ENCODE measurements around the gene ZNF575. TPM values are rescaled to one million over a fixed set of nuclear protein-coding genes. Genes with fewer than 3 reads are reported as not detected.

Gene ZNF575
- total RNA-seq, 6 experiments from 2014 or later: 0.89 to 0.99 (median 0.95) TPM; not detected in 1

DNA sequence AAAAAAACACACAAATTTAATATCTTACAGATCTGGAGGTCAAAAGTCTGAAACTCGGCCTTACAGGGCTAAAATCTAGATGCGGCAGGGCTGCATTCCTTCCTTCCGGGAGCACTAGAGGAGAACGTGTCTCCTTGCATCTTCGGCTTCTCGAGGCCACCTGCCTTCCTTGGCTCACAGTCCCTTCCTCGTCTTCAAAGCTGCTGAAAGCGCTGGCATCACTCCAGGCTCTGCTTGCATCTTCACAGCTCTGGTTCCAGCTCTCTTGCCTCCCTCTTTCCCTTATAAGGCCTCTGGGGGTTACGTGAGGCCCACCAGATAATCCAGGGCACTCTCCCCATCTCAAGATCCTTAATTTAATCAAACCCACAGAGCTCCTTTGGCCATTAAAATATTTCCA lies 31.8 kb downstream of the ZNF575 start:
- TF ChIP-seq, protein P1, sequence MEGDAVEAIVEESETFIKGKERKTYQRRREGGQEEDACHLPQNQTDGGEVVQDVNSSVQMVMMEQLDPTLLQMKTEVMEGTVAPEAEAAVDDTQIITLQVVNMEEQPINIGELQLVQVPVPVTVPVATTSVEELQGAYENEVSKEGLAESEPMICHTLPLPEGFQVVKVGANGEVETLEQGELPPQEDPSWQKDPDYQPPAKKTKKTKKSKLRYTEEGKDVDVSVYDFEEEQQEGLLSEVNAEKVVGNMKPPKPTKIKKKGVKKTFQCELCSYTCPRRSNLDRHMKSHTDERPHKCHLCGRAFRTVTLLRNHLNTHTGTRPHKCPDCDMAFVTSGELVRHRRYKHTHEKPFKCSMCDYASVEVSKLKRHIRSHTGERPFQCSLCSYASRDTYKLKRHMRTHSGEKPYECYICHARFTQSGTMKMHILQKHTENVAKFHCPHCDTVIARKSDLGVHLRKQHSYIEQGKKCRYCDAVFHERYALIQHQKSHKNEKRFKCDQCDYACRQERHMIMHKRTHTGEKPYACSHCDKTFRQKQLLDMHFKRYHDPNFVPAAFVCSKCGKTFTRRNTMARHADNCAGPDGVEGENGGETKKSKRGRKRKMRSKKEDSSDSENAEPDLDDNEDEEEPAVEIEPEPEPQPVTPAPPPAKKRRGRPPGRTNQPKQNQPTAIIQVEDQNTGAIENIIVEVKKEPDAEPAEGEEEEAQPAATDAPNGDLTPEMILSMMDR (IDR thresholded peaks at IDR 0.05): no peak
- DNase-seq (no peak), ATAC-seq (no peak)
- intact Hi-C loops (cut with DNase I): no loop called here
- Histone ChIP-seq H3K36me3 (no peaks in the 10 kb centered on the region), H3K4me3 (no peak overlapping the region), H3K9me3 (no peaks in the 10 kb centered on the region), H3K4me1 (no peaks in the 10 kb centered on the region), H3K27me3 (no peaks in the 10 kb centered on the region), H3K27ac (no peak overlapping the region)
- WGBS (ENCODE audit: insufficient coverage, low coverage, low lambda C conversion rate, missing lambda C conversion rate): 71% methylated on average over 6 of the region's 9 CpGs

DNA sequence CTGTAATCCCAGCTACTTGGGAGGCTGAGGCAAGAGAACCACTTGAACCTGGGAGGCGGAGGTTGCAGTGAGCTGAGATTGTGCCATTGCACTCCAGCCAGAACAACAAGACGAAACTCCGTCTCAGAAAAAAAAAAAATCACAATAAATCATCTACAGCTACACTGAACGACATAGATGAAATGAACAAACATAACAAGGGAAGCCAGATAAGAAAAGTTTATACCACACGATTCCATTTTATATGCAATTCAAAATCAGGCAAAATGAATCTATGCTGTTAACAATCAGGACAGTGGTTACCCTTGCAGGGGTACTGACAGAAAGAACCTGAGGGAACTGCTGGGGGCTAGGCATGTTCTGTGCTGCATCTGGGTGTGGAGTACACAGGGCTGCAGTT lies 36.7 kb downstream of the ZNF575 start:
- no peak for TF ChIP-seq POLR2A (IDR thresholded peaks at IDR 0.05)
- TF ChIP-seq, protein P1 (IDR thresholded peaks at IDR 0.05): no peak
- DNase-seq (no peak), ATAC-seq (no peak)
- no peaks in the 10 kb centered on the region for H3K9me3 ChIP-seq
- H3K27ac ChIP-seq: no peak overlapping the region
- 88% methylated on average over 5 of the region's 5 CpGs for WGBS (ENCODE audit: insufficient coverage, low coverage, low lambda C conversion rate, missing lambda C conversion rate)
- intact Hi-C loops (cut with DNase I): no loop called here
- H3K4me1 ChIP-seq: peaks cover 0 to 3% (median under 1%) of the 10 kb centered on the region in 4 donors
- H3K4me3 ChIP-seq: no peak overlapping the region
- no peaks in the 10 kb centered on the region for H3K27me3 ChIP-seq
- no peaks in the 10 kb centered on the region for H3K36me3 ChIP-seq

DNA sequence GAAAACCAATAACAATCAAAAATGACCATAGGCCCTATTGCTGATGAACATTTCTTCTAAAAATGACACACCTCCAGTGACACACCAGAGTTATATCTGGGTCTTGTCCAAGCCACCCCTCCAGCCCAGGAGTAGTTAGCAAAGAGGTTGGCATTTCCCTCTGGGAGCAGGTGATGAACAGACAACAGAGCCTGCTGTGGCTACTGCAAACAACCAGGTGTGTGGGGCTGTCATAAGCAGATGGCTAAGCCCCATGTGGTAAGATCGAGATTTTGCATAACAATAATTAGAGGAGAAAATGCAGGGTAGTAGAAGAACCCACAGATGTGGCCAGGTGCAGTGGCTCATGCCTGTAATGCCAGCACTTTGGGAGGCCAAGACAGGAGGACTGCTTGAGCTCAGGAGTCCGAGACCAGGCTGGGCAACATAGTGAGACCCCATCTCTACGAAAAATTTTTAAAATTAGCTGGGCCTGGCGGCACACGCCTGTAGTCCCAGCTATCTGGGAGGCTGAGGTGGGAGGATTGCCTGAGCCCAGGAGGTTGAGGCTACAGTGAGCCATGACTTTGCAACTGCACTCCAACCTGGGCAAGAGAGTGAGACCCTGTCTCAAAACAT lies 37.3 kb downstream of the ZNF575 start:
- 50% methylated on average over 2 of the region's 5 CpGs for WGBS (ENCODE audit: insufficient coverage, low coverage, low lambda C conversion rate, missing lambda C conversion rate)
- DNase-seq: no peak
- H3K4me1 ChIP-seq: peaks cover 0 to 7% (median 2%) of the 10 kb centered on the region in 4 donors
- no peak overlapping the region for H3K27ac ChIP-seq
- H3K27me3 ChIP-seq: no peaks in the 10 kb centered on the region
- no peak for ATAC-seq
- intact Hi-C loops (cut with DNase I): no loop called here
- H3K9me3 ChIP-seq: no peaks in the 10 kb centered on the region
- no peak overlapping the region for H3K4me3 ChIP-seq
- no peak for TF ChIP-seq POLR2A (IDR thresholded peaks at IDR 0.05)
- TF ChIP-seq, protein P1 (IDR thresholded peaks at IDR 0.05): no peak
- H3K36me3 ChIP-seq: no peaks in the 10 kb centered on the region

DNA sequence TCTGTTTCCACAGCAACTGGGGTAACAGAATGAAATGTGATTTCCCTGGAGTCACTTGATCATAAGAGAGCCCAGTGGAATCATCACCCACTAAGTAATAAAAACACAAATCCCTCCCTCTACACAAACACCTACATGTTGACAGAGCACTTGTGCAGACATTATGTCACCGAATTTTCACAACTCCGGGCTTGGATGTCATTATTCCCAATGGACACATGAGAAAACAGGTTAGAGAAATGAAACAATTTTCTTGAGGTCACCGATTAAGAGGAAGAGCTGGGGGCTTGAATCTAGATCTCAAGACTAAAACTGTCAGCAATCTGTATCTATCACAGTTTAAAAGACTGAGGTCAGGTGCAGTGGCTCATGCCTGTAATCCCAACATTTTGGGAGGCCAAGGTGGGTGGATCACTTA lies 39.2 kb downstream of the ZNF575 start:
- intact Hi-C loops (cut with DNase I): no loop called here
- H3K4me3 ChIP-seq: no peak overlapping the region
- H3K27me3 ChIP-seq: no peaks in the 10 kb centered on the region
- no peaks in the 10 kb centered on the region for H3K36me3 ChIP-seq
- DNase-seq (no peak), ATAC-seq (no peak)
- 84% methylated on average over 3 of the region's 3 CpGs for WGBS (ENCODE audit: insufficient coverage, low coverage, low lambda C conversion rate, missing lambda C conversion rate)
- H3K27ac ChIP-seq: no peak overlapping the region
- H3K9me3 ChIP-seq: no peaks in the 10 kb centered on the region
- peaks cover 0 to 7% (median 2%) of the 10 kb centered on the region in 4 donors for H3K4me1 ChIP-seq
- TF ChIP-seq POLR2A (IDR thresholded peaks at IDR 0.05): no peak

DNA sequence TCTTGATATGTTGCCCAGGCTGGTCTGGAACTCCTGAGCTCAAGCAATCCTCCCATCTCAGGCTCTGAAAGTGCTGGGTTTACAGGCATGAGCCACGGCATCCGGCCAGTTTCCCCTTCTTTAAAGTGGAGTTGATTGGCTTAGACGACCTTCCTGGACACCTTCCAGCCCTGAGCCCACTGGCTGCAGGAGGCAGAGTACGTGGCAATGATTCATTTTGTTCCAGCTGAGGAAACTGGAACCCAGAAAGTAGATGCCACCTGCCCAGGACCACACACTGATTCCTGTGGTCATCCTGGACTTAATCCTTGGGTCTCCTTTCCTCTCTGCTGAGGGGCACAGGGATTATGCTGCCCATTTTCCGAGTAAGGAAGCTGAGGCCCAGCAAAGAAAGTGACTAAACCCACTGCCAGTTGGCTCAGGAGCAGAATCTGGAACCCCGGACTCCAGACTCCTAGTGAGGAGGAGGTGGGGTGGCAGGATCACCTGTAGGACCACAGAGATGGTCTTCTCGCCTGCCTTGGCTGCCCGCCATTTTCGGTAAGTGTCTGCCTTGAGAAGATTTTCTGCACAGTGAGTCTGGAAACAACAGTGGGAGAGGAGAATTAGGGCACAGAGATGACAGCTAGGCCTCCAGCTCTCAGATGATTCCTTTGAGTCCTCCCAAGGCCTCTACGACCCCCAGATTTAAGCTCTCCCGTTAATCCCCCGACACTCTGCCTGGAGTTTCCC lies 41.6 kb downstream of the ZNF575 start:
- DNase-seq: peak in 1 of 3 donors; percentile 56
- 11% methylated on average over 10 of the region's 12 CpGs for WGBS (ENCODE audit: insufficient coverage, low coverage, low lambda C conversion rate, missing lambda C conversion rate)
- no peaks in the 10 kb centered on the region for H3K36me3 ChIP-seq
- no peak for ATAC-seq
- no peak for TF ChIP-seq POLR2A (IDR thresholded peaks at IDR 0.05)
- TF ChIP-seq, protein P1 (IDR thresholded peaks at IDR 0.05): no peak
- peak overlapping the region; percentile 37 to 66 (median 60) for H3K27ac ChIP-seq
- intact Hi-C loops (cut with DNase I): no loop called here
- H3K9me3 ChIP-seq: no peaks in the 10 kb centered on the region
- peak overlapping the region; percentile 66 to 77 (median 69) for H3K4me3 ChIP-seq
- peaks cover 0 to 7% (median 2%) of the 10 kb centered on the region in 4 donors for H3K4me1 ChIP-seq
- no peaks in the 10 kb centered on the region for H3K27me3 ChIP-seq
